Measurements from ENCODE around the gene DCLK2.

Gene DCLK2

DNA sequence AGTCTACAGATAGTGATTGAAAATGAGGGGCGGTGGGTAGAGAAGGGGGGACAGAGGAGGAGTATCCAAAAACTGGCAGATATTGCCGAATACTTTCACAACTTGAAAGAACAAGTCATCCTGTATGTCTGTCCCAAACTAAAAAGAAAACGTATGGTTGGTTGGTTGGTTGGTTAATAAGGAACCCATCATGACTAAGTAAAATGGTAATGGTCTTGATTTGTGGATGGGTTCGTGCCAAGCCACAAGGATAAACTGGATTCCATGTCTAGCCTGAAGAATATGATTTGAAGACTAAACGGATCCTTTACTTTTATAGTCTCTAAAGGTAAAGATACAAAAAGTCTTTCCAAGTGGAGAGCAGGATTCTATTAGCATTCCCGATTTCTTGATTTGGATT lies 208.4 kb downstream of the DCLK2 start:
- DNase-seq = no peak

DNA sequence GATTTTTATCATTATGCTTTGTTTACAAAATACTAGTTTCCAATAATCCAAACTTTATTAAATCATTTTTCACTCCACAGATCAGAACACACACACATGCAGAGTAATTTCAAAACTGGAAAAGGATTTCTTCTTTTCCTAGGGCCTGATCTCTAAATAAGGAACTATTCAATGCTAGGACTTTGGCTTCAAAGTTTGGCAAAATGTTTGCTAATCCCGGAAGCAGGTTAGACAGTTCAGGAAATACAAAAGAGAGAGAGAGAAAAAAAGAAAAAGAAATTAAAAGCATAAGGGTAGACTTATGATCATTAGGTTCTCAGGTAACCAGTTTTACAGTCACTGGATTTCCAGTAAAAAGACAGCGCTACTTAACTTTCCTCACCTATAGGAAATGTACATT lies 211.0 kb downstream of the DCLK2 start:
- no peak for DNase-seq

GRCh38 chr4:150289881-150290280 lies 211.6 kb downstream of the DCLK2 start:
- DNase-seq = no peak

DNA sequence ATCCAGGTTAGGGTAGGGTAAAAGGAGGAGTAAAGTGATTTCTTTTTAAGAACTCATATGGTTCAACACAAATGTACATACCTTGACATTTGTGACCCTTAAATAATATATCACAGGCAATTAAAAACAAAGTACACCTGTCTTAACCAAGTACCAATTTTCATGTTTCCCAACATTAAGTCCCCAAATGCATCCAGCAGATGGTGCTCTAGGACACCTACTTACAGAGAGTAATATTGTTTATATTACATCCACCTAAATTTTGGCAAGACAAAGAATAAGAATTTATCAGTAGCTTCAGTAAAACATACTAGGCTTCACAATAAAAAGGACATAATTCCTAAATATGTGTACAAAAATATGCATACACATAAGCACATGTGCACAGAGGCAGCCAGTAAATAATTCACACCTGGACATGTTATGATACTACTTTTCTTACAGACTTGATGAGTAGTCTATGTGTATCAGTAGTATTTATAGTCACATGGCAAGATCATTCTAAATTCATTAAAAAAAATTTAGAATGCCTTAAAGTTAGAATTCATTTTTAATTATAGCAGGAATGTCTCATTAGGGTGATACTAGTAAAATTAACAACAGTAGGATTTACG lies 219.7 kb downstream of the DCLK2 start:
- peak; percentile 16 for DNase-seq

DNA sequence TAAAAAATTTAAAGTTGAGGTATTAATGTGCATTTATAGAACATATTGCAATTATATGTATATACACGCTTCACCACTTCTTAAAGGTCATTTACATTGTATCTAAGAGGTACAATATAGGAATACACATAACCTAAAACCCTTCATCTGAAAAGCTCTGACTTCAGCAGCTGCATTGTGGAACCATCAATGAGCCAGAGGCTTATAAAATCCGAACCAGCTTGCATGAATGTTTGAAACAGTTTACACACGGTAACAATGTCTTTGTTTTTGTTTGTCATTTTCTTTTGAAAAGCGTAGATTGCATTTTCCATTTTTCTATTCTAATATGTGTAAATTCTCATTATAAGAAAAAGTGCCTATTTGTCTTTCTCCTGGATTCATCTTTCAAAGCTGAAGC lies 221.6 kb downstream of the DCLK2 start:
- no peak for DNase-seq

DNA sequence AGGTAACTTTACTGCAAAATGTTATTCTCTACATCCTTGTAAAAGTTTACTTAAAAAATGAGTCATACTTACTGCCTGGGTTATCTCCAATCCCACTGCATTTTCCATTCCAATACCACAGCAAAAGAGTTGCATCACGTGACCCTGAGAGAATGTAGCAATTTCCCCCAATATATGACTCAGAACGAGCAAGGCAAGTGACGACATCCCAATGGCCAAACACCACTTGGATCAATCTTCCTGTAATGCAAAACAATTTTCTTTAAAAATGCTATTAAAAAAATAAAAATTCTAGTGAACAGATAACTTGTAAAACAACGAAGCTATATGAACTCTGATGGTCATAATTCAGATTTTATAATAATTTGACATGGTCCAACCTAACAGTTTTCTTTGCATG lies 224.3 kb downstream of the DCLK2 start:
- no peak for DNase-seq

DNA sequence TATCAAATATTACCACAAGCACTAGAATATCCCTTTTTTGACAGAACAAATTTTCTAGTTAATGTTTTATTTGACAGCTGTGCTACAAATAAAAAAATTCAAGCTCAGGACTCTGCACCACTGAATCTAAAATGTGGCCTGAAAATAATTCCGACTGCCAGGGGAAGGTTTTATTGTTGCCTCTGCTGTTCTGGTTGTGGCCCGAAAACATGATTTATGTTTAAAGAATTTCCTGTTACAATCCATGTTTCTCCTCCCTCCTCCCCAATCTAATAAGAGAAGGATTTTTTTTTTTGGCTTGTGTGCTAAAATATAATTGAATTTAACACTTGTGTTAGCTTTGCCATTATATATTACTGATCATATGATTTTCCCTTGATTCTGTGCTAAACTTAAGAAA lies 227.8 kb downstream of the DCLK2 start:
- no peak for DNase-seq

- DNase-seq = no peak
These were observed 228.5 kb downstream of the DCLK2 start for GRCh38 chr4:150306719-150307118.

Measured in DMS79 treated with DMSO at 0.1 percent for 48 hours (cell line).